ENCODE measurements around the gene ABHD6. TPM values are rescaled to one million over a fixed set of nuclear protein-coding genes. Genes with fewer than 3 reads are reported as not detected.

The ABHD6 gene
- total RNA-seq, 1 experiment from 2014 or later, result 18.9 TPM

- no peak for TF ChIP-seq SIN3A (IDR thresholded peaks at IDR 0.05; ENCODE audit: borderline replicate concordance, insufficient read depth, low read depth, low read length)
- TF ChIP-seq, protein P1, sequence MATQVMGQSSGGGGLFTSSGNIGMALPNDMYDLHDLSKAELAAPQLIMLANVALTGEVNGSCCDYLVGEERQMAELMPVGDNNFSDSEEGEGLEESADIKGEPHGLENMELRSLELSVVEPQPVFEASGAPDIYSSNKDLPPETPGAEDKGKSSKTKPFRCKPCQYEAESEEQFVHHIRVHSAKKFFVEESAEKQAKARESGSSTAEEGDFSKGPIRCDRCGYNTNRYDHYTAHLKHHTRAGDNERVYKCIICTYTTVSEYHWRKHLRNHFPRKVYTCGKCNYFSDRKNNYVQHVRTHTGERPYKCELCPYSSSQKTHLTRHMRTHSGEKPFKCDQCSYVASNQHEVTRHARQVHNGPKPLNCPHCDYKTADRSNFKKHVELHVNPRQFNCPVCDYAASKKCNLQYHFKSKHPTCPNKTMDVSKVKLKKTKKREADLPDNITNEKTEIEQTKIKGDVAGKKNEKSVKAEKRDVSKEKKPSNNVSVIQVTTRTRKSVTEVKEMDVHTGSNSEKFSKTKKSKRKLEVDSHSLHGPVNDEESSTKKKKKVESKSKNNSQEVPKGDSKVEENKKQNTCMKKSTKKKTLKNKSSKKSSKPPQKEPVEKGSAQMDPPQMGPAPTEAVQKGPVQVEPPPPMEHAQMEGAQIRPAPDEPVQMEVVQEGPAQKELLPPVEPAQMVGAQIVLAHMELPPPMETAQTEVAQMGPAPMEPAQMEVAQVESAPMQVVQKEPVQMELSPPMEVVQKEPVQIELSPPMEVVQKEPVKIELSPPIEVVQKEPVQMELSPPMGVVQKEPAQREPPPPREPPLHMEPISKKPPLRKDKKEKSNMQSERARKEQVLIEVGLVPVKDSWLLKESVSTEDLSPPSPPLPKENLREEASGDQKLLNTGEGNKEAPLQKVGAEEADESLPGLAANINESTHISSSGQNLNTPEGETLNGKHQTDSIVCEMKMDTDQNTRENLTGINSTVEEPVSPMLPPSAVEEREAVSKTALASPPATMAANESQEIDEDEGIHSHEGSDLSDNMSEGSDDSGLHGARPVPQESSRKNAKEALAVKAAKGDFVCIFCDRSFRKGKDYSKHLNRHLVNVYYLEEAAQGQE (IDR thresholded peaks at IDR 0.05; ENCODE audit: insufficient read depth in 1 of 2, low read depth in 2 of 2, low read length in 1 of 2), result no peak
- TF ChIP-seq TCF7L2 (IDR thresholded peaks at IDR 0.05; ENCODE audit: low read depth, low read length), result no peak
- TF ChIP-seq, protein P2, sequence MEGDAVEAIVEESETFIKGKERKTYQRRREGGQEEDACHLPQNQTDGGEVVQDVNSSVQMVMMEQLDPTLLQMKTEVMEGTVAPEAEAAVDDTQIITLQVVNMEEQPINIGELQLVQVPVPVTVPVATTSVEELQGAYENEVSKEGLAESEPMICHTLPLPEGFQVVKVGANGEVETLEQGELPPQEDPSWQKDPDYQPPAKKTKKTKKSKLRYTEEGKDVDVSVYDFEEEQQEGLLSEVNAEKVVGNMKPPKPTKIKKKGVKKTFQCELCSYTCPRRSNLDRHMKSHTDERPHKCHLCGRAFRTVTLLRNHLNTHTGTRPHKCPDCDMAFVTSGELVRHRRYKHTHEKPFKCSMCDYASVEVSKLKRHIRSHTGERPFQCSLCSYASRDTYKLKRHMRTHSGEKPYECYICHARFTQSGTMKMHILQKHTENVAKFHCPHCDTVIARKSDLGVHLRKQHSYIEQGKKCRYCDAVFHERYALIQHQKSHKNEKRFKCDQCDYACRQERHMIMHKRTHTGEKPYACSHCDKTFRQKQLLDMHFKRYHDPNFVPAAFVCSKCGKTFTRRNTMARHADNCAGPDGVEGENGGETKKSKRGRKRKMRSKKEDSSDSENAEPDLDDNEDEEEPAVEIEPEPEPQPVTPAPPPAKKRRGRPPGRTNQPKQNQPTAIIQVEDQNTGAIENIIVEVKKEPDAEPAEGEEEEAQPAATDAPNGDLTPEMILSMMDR (IDR thresholded peaks at IDR 0.05), result no peak
- TF ChIP-seq POLR2AphosphoS5 (IDR thresholded peaks at IDR 0.05; ENCODE audit: low read depth, low read length), result no peak
- ChIA-PET POLR2A (no interaction called here), CTCF (no interaction called here)
- Histone ChIP-seq H3K27me3 (ENCODE audit: control insufficient read depth, insufficient read depth, low read length) (no peaks in the 10 kb centered on the region), H3K4me3 (ENCODE audit: low read depth in 2 of 2, low read length in 2 of 2) (no peak overlapping the region), H3K27ac (ENCODE audit: low read length) (no peak overlapping the region), H3K4me1 (ENCODE audit: control insufficient read depth, insufficient read depth, low read length) (no peaks in the 10 kb centered on the region), H3K9me3 (ENCODE audit: control insufficient read depth, insufficient read depth, low read depth, low read length) (no peaks in the 10 kb centered on the region), H3K36me3 (ENCODE audit: control insufficient read depth, insufficient read depth, low read length) (no peaks in the 10 kb centered on the region)
- BruUV-seq (replicated peaks), result no TSS peak
- intact Hi-C loops (cut with micrococcal nuclease; ENCODE audit: unreplicated experiment) (no loop called here), in situ Hi-C loops (cut with HindIII; ENCODE audit: low pct_unique_long_range_greater_than_20kb, low sequenced_read_pairs) (no loop called here)
- ATAC-seq (no peak), DNase-seq (ENCODE audit: low read depth, low spot score) (no peak)
Measured at GRCh38 chr3:58291671-58292338, 54.2 kb downstream of the ABHD6 start.

GRCh38 chr3:58292866-58293265, 55.3 kb downstream of the ABHD6 start:
- ChIA-PET CTCF (no interaction called here), POLR2A (no interaction called here)
- DNase-seq (ENCODE audit: low read depth, low spot score) (no peak), ATAC-seq (no peak)
- H3K9me3 ChIP-seq (ENCODE audit: control insufficient read depth, insufficient read depth, low read depth, low read length), result no peaks in the 10 kb centered on the region
- H3K27me3 ChIP-seq (ENCODE audit: control insufficient read depth, insufficient read depth, low read length), result no peaks in the 10 kb centered on the region
- intact Hi-C loops (cut with micrococcal nuclease; ENCODE audit: unreplicated experiment) (no loop called here), in situ Hi-C loops (cut with HindIII; ENCODE audit: low pct_unique_long_range_greater_than_20kb, low sequenced_read_pairs) (no loop called here)
- no peak overlapping the region for H3K4me3 ChIP-seq (ENCODE audit: low read depth in 2 of 2, low read length in 2 of 2)
- H3K27ac ChIP-seq (ENCODE audit: low read length), result no peak overlapping the region
- no TSS peak for BruUV-seq (replicated peaks)
- no peaks in the 10 kb centered on the region for H3K4me1 ChIP-seq (ENCODE audit: control insufficient read depth, insufficient read depth, low read length)
- TF ChIP-seq POLR2AphosphoS5 (IDR thresholded peaks at IDR 0.05; ENCODE audit: low read depth, low read length) (no peak), TCF7L2 (IDR thresholded peaks at IDR 0.05; ENCODE audit: low read depth, low read length) (no peak), SIN3A (IDR thresholded peaks at IDR 0.05; ENCODE audit: borderline replicate concordance, insufficient read depth, low read depth, low read length) (no peak)
- TF ChIP-seq, protein P2 (IDR thresholded peaks at IDR 0.05), result no peak
- TF ChIP-seq, protein P1 (IDR thresholded peaks at IDR 0.05; ENCODE audit: insufficient read depth in 1 of 2, low read depth in 2 of 2, low read length in 1 of 2), result no peak
- no peaks in the 10 kb centered on the region for H3K36me3 ChIP-seq (ENCODE audit: control insufficient read depth, insufficient read depth, low read length)

All from Panc1 (cell line).